GM19372 (cell line): ENCODE results near the gene ROBO1.

Experiments
- ATAC-seq: cut with Tn5 transposase; IDR thresholded peaks from one replicate; pipeline ENCODE4 v1.9.1; 2021; ENCODE audit warnings: mild to moderate bottlenecking, low read depth, moderate library complexity; ENCODE audit not compliant: unreplicated experiment

ROBO1 gene

DNA sequence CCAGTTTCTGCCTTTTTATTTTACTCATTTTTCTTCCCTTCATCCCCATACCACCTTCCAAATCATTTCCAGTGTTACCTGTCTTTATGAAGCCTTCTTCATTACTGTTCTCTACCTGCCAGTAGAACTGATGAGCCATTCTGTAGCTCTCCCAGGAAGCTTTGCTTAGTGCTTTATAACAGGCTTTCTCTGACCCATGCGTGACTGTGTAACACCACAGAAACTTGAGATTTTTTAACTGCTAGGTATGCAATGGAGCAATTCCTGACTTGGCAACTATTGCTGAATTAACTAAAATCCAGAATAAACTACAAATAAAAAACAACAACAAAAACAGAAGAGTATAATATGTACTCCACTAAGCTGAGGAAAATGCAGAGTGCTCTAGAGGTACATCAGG is 289.2 kb downstream of the ROBO1 start:
- ATAC-seq: no peak

DNA sequence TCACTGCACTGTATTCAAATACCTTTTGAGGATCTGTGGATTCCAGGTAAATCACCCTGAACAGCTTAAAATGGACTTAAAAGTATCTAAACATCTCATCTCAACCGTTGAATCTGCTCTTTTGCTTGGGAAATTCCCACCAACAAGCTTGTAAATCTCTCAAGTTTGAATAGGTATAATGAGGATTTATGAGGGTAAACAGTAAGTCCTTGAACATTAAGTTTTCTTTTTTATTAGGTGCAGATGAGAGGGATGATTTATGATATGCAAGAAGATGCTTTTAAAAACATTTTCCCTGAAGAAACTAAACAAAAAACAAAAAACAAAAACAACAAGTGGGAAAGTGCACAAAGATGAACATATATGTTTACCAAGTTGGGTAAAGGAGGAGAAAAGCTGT is 290.6 kb downstream of the ROBO1 start:
- no peak for ATAC-seq

DNA sequence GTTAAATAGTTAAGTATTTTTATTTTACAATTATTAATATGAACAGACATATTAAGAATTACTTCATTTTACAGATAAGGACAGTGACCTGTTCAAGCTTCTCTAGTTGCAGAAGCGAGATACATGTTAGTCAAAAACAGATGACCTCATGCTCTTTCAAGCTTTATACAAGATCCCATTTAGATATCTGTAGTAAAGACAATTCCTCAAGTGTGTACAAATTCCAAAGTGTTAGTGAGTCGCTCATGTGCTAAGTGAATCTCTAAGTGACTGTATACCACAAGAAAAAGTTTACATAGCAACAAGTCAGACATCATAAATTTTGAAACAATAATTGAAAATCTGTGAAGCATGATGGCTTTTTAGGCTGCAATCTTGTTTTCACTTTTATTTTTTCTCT is 293.8 kb downstream of the ROBO1 start:
- ATAC-seq: no peak

DNA sequence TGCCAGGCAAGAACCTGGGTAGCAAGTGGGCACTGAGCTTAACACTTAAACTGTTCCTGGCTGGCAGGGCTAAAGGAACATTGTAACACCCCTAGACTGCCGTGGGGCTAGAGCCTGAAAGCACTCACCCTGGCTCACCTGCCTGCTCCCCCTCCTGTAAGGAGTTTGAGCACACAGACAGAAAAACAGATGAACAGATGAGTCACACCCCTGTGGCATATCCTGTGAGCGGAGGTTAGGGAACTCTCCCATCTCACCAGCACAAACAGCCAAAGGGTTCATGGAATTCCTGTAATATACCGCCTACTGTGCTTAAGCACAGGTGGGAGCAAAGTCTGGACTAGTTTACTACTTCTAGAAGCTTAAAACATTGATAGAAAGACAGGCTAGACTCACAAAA is 300.1 kb downstream of the ROBO1 start:
- no peak for ATAC-seq

DNA sequence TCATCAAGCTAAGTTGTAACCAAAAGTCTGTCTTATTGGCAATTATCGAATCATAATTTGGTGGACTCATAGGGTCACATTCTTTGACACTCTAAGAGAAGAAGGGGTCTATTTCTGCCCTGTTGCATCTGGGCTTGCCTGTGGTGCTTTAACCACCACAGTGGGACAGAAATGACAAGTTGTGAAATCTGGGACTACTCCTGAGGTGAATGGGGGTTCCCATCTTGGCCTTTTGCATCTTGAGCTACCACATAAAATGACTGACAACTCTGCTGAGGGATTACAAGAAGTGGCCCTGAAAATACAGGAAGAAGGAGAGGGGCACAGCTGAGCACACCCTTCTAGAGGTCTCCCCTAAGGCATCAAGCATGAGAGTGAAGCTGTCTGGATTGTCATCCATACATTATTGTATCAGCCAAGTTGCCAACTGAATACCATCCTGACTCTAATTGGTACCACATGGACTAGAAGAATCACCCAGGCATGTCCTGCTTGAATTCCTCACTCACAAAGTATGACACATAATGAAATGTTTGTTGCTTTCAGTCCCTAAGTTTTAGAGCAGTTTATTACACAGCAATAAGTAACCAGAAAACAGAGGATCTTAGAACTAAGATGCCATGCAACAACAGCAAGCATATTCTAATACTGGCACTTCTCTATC is 306.5 kb downstream of the ROBO1 start:
- no peak for ATAC-seq

DNA sequence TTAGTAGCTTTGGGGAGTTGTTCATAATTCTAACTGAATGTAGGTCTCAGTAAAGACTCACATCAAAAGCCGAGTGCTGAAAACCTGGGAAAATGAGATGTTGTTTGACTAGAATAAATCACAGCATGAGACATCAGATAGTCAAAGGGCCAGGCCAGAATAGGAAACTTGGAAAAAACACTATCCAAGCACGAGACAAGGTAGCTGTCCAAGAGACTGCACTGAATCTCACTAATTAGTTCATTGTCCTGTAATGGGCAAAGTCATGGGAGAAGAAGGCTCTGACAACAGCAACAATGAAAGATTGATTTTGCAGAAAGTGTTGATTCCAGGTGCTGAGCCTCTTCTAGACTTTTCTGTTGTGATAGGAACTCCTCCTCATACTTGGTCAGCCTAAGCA is 314.2 kb downstream of the ROBO1 start:
- ATAC-seq: no peak

DNA sequence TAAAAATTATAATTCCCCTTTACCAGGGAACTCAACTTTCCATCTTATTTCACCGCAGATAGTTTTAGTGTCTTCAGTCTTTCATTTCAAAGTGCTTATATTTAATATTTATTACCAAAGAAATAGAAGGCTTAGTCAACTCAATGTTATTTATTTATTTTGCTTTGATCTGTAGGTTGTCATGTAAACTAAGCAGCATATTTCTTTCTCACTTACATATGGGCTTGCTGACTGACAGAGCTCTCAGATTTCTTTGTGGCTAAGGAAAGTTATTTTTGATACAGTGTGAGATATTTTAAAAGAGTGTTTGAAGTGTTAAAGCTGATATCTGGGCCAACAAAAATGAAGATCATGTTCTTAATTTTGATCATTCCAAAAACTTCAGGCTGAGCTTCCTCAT is 331.4 kb downstream of the ROBO1 start:
- ATAC-seq: no peak

DNA sequence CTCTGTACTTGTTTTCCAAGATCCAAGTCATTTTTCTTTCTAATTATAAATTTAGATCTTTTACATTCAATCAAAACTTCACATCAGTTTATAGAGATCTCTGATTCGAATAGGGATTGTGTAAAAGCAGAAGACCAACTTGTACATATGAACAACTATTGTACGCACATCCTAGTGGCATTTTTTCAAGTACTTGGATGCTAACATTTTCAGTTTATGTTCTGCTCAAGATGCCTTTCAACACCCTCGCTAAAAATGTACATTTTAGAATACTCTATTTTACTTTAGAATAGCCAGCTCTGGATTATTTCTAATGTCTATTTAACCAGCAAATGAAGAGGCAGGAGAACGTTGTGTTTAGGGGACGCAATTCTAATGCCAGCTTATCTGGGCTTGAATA is 340.7 kb downstream of the ROBO1 start:
- no peak for ATAC-seq

DNA sequence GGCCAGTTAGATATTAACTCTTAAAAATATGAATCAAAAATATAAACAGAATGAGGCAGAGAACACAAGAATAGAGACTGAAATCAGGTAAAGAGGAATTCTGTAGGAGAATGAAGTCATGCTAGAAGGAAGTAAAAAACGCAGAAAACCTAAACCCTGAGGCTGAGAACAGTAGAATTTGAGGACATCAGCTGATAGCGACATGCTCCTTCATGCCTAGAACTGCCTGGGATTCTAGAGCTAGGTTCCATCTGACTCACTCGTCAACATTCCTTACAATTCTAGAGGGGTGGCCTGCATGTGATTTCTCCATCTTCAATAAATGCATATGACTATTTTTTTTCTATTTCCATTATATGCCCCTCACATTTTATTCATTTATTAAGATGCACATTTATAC is 343.0 kb downstream of the ROBO1 start:
- ATAC-seq: no peak

DNA sequence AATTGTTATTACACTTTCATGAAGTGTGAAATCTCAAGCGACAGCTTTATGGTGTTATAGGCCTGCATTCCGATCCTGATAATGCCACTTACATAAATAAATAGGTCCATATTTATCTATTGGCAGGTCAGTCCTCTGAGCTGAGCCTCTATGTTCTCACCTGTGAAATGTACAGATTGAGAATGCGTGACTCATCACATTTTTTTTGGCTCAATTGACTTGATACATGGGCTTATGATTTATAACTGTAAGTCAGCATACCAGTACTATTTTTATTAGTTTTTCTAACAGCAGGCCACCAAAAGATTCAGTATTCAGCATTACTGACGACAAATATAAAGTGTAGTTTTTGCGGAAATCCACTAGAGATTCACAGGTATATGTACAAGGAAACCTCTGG is 344.4 kb downstream of the ROBO1 start:
- no peak for ATAC-seq

DNA sequence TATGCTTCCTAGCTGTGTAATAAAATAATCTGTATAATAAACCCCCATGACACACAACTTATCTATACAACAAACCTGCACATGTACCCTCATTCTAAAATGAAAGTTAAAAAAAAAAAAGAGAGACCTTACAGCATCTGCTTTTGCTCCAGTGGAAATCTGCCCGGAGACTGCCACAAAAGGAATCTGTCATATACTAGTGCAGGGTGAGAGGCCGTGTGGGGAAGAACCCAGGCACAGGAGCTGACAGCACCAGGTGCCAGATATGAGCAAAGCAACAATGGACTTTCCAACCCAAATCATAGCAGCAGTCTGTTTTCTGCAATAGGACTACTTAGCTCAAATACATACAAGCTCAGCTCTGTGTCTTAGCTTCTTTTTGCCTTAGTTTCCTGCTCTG is 346.5 kb downstream of the ROBO1 start:
- no peak for ATAC-seq

DNA sequence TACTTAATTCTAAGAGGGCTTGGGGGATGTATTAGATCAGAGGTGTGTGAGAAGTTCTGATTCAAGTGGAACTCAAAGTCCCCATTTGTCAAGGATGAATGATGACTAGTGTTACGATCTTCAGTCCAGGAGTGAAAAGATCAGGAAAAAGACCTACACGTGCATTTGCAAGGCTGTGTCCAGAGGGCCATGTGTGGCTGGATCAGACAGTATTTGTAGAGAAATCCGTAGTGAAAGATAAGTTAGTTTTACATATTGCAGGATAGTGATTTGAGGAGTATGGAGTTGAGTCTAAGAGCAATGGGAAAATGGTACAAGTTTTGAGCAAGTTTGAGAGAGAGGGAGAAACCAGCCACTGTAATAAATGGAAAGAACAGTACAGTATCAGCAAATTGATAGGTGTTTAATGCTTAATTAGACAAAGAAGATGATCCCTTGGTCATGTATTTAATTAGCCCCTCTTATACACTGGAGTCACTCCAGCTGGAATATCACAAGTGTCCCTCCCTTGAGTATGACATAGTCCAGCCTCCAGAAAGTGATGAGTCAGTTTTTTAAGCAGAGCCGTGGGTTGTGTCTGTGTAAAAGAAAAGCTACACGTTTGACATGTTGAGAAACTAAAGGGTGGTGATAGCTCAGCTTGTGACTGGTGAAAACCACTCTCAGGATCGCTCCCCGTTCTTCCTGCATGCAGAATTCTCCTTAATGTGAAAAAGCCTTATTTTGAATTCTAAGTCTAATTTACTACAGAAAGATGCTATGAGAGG is 348.8 kb downstream of the ROBO1 start:
- no peak for ATAC-seq

DNA sequence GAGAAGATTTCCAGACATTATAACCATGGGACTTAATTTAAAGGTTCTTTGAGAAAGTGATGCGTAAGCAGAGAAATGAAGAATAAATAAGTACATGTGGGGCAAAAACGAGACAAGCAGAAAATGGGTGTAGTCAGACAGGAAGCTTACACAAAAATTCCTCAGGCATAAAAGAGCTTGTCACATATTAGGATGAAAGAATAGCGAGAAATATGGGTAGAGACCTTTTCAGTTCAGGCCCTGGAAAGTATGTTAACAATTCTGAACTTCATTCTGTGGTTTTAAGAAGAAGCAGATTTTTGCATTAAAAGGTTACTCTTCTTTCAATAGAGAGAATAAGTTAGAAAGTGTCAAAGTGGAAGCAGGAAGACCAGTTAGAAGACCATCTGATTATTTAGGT is 352.4 kb downstream of the ROBO1 start:
- ATAC-seq: no peak

DNA sequence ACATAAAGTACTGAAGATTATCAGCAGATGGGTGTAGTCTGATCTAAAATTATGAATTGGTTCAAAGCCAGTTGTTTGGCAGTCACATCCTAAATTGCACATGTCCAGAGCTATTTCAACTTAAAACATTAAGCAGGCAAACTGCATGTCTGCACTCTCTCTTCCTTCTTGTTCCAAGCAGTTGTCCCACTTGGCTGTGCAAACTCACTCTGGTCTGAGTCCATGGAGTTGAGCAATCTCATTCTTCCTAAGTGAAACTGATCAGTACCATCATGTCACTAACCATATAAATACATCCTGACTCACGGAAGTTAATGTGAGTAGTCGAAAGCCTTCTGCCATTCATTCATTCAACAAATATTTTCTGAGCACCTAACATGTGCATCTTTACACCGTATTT is 353.0 kb downstream of the ROBO1 start:
- ATAC-seq: no peak

DNA sequence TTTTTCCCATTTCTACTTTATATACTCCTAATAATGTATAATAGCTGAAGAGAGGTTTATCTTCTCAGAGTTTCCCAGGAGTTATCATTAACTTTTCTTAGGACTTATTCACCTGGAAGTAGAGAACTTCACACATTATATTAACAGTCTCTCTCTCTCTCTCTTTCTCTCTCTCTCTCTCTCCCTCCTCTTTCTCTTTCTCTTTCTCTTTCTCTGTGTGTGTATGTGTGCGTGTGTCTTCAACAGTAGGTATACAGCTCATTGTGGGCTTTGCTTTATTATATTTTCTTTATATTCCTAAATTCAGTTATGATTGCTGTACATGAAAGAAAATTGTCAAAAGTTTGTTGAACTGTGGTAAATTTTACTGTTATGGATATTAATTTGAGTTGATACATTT is 353.8 kb downstream of the ROBO1 start:
- ATAC-seq: no peak

DNA sequence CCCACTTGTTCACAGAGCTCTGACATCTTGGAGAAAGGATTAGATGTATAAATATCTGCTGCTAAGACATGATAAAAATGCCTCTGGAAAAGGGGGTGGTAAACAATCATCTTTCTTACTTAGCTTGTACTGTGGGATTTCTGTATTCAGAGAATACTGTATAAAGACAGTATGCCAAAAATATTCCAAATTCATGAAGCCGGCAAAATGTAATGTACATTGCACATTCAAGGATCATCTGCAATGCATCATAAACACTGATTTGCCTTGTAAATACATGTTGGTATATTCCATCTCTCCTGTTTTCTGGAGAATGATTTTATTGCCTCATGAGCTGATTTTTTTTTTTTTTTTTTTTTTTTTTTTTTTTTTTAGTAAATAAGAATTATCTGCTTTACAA is 355.3 kb downstream of the ROBO1 start:
- ATAC-seq: no peak

DNA sequence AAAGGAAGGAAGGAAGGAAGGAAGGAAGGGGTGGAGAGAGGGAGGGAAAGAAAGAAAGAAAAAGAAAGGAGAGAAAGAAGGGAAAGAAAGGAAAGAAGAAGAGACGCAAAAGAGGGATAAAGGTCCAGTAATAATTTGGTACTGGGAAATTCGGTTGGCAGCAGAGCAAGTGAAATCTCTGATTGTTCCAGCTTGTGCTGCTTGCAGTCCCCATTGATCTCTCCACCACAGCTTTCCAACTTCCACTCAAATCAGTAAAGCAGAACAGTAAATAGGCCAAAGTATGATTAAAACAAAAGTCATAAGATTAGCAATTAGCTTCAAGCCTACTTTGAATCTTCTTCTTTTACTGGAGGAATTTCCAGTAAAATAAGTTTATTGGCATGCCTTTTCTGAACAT is 357.2 kb downstream of the ROBO1 start:
- ATAC-seq: no peak

DNA sequence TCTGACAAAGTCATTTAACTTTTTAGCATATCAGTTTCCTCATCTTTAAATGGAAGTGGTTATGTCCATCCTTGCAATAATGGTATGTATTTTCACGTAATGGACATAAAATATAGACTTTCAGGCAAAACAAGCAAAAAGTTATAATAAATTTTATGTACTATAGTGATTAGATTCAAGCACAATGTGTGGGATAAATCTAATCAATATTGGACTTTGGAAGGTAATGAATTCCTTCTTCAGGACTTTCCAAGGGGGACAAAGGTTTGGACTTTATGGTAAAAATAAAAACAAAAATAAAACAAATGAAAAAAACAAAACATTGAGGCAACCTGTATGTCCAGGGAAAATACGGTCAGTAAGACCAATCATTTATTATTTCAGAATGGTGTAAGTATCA is 357.7 kb downstream of the ROBO1 start:
- no peak for ATAC-seq

DNA sequence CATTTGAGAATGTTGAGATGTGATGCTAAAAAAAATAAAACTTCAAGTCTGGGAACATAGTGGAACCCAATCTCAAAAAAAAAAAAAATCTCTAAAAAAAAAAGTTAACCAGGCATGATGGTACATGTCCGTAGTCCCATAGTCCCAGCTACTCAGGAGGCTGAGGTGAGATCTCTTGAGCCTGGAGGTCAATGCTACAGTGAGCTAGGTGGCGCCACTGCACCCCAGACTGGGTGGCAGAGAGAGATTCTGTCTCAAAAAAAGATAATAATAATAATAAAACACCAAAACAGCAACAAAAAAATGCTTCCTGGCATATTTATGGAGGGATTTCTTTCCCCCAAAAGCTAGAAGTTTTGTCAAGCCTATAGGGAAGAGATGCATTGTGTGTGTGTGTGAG is 361.6 kb downstream of the ROBO1 start:
- ATAC-seq: no peak

DNA sequence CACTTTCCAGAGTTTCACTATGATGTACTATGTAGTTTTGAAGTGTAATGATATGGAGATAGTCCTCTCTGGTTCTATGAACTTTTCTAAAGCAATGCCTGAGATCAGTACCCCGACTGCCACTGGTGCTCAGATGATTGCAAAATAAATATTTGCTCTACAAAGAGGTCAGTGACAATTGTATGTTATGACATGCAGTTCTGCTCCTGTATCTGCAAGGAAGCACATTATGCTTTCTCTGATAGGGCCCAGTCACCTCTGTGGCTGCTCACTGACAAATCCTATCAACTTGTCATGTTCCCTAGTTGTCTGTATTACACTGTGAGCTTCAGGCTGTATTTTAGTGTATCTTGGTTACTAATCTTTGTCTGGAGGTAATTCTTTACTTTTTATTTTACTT is 362.6 kb downstream of the ROBO1 start:
- ATAC-seq: no peak

DNA sequence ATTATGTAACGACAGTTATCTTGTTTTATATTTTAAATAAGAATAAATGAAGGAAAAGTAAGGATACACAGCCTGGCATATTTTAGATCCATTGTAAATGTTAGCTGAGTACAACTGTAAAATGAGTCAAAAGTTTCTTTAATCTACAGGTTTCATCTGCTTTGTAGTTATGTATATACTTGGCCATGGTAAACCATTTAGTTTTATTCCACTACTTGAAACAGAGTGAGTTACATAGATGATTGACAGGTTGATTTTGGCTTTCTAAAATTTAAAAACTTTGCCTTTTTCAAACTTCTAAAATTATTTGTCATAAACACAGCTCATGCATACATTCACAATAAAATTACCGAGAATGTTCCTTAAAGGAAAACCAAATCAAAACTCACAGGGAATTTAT is 371.2 kb downstream of the ROBO1 start:
- no peak for ATAC-seq

DNA sequence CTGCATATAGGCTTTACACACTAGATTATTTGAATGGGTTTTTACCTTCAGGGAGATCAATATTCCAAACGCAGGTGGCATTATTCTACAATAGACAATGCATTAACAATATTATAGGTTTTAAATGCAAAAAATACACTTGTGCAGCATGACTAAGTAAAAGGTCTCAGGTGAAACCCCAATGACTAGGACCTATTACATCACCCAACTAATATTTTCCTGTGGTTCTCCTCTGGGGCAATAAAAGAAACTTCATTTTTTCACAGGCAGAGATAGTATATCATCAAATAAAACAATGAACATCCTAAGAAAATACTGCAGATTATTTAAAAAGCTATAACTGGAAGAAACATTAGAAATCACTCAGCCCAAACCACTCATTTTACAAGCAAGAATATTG is 375.3 kb downstream of the ROBO1 start:
- no peak for ATAC-seq
